Measurements from ENCODE around the gene ACTRT3.

Gene ACTRT3

GRCh38 chr3:169790219-169790618 lies 20.9 kb upstream of the ACTRT3 start:
- H3K27me3 ChIP-seq (ENCODE audit: low read depth), result no peaks in the 10 kb centered on the region
- in situ Hi-C loops (cut with MboI; ENCODE audit: low sequenced_read_pairs), result no loop called here
- no peaks in the 10 kb centered on the region for H3K4me1 ChIP-seq
- peaks cover 43% of the 10 kb centered on the region for H3K36me3 ChIP-seq (replicated peaks)
- no peak for DNase-seq (ENCODE audit: low spot score in 2 of 2)
- no peaks in the 10 kb centered on the region for H3K9me3 ChIP-seq
- no peak overlapping the region for H3K4me3 ChIP-seq

GRCh38 chr3:169787791-169788190 lies 18.4 kb upstream of the ACTRT3 start:
- in situ Hi-C loops (cut with MboI; ENCODE audit: low sequenced_read_pairs), result no loop called here
- H3K9me3 ChIP-seq, result no peaks in the 10 kb centered on the region
- no peaks in the 10 kb centered on the region for H3K4me1 ChIP-seq
- H3K27me3 ChIP-seq (ENCODE audit: low read depth), result no peaks in the 10 kb centered on the region
- H3K36me3 ChIP-seq (replicated peaks), result peaks cover 57% of the 10 kb centered on the region
- DNase-seq (ENCODE audit: low spot score in 2 of 2), result no peak
- H3K4me3 ChIP-seq, result no peak overlapping the region

GRCh38 chr3:169787120-169787519 lies 17.8 kb upstream of the ACTRT3 start:
- H3K36me3 ChIP-seq (replicated peaks), result peaks cover 63% of the 10 kb centered on the region
- in situ Hi-C loops (cut with MboI; ENCODE audit: low sequenced_read_pairs), result no loop called here

GRCh38 chr3:169781209-169781855 lies 12.0 kb upstream of the ACTRT3 start:
- Histone ChIP-seq H3K27me3 (ENCODE audit: low read depth) (no peaks in the 10 kb centered on the region), H3K4me1 (peaks cover under 1% of the 10 kb centered on the region; the same call in 1 of the 2 replicates), H3K9me3 (no peaks in the 10 kb centered on the region), H3K4me3 (no peak overlapping the region), H3K36me3 (replicated peaks) (peaks cover 78% of the 10 kb centered on the region)
- in situ Hi-C loops (cut with MboI; ENCODE audit: low sequenced_read_pairs), result no loop called here
- DNase-seq (ENCODE audit: low spot score in 2 of 2), result no peak

More at GRCh38 chr3:169787120-169787519, 17.8 kb upstream of the ACTRT3 start:
- Histone ChIP-seq H3K27me3 (ENCODE audit: low read depth) (no peaks in the 10 kb centered on the region), H3K4me3 (no peak overlapping the region), H3K4me1 (no peaks in the 10 kb centered on the region), H3K9me3 (no peaks in the 10 kb centered on the region)
- no peak for DNase-seq (ENCODE audit: low spot score in 2 of 2)

- Histone ChIP-seq H3K36me3 (replicated peaks) (peaks cover 78% of the 10 kb centered on the region), H3K4me1 (peaks cover 7% of the 10 kb centered on the region; the same call in 1 of the 2 replicates), H3K4me3 (no peak overlapping the region), H3K27me3 (ENCODE audit: low read depth) (no peaks in the 10 kb centered on the region), H3K9me3 (no peaks in the 10 kb centered on the region)
- in situ Hi-C loops (cut with MboI; ENCODE audit: low sequenced_read_pairs), result no loop called here
- DNase-seq (ENCODE audit: low spot score in 2 of 2), result no peak
Observed at GRCh38 chr3:169780742-169781141, 11.4 kb upstream of the ACTRT3 start.

- H3K4me1 ChIP-seq, result peaks cover 21% of the 10 kb centered on the region
- peaks cover 73% of the 10 kb centered on the region for H3K36me3 ChIP-seq (replicated peaks)
- no peaks in the 10 kb centered on the region for H3K9me3 ChIP-seq
- in situ Hi-C loops (cut with MboI; ENCODE audit: low sequenced_read_pairs), result no loop called here
- DNase-seq (ENCODE audit: low spot score in 2 of 2), result no peak
- no peak overlapping the region for H3K4me3 ChIP-seq
- no peaks in the 10 kb centered on the region for H3K27me3 ChIP-seq (ENCODE audit: low read depth)
Observed at GRCh38 chr3:169777822-169778221, 8.5 kb upstream of the ACTRT3 start.

- H3K36me3 ChIP-seq (replicated peaks), result peaks cover 43% of the 10 kb centered on the region
- H3K4me3 ChIP-seq, result peak overlapping the region; percentile 93
- peaks cover 21% of the 10 kb centered on the region for H3K4me1 ChIP-seq
- peak in 1 of 2 experiments; percentile 14 for DNase-seq (ENCODE audit: low spot score in 2 of 2)
- no peaks in the 10 kb centered on the region for H3K9me3 ChIP-seq
- no peaks in the 10 kb centered on the region for H3K27me3 ChIP-seq (ENCODE audit: low read depth)
- in situ Hi-C loops (cut with MboI; ENCODE audit: low sequenced_read_pairs), result no loop called here
Observed at GRCh38 chr3:169774186-169774585, 4.8 kb upstream of the ACTRT3 start.

GRCh38 chr3:169772897-169773816 lies 3.8 kb upstream of the ACTRT3 start, which contains the start of gene MYNN:
Gene MYNN, plus strand, starts transcription at chr3:169773396. Its CDS starts 900 bp downstream, at chr3:169774296.
- in situ Hi-C loops (cut with MboI; ENCODE audit: low sequenced_read_pairs), result no loop called here
- Histone ChIP-seq H3K36me3 (replicated peaks) (peaks cover 34% of the 10 kb centered on the region), H3K4me3 (peak within 1 kb of the TSS; percentile 93)

GRCh38 chr3:169772305-169772896 lies 3.0 kb upstream of the ACTRT3 start:
- Histone ChIP-seq H3K9me3 (no peaks in the 10 kb centered on the region), H3K4me3 (peak overlapping the region; percentile 93), H3K27me3 (ENCODE audit: low read depth) (no peaks in the 10 kb centered on the region), H3K36me3 (replicated peaks) (peaks cover 27% of the 10 kb centered on the region), H3K4me1 (peaks cover 21% of the 10 kb centered on the region)
- DNase-seq (ENCODE audit: low spot score in 2 of 2), result peak; percentile 75 to 79
- in situ Hi-C loops (cut with MboI; ENCODE audit: low sequenced_read_pairs), result no loop called here

More at GRCh38 chr3:169772897-169773816, 3.8 kb upstream of the ACTRT3 start, which contains the start of gene MYNN:
- H3K9me3 ChIP-seq, result no peaks in the 10 kb centered on the region
- H3K4me1 ChIP-seq, result peaks cover 21% of the 10 kb centered on the region
- peak; percentile 83 to 93 for DNase-seq (ENCODE audit: low spot score in 2 of 2)
- H3K27me3 ChIP-seq (ENCODE audit: low read depth), result no peaks in the 10 kb centered on the region

- no peaks in the 10 kb centered on the region for H3K27me3 ChIP-seq (ENCODE audit: low read depth)
- peaks cover 20% of the 10 kb centered on the region for H3K36me3 ChIP-seq (replicated peaks)
- no peaks in the 10 kb centered on the region for H3K9me3 ChIP-seq
- peaks cover 21% of the 10 kb centered on the region for H3K4me1 ChIP-seq
- peak; percentile 81 to 89 for DNase-seq (ENCODE audit: low spot score in 2 of 2)
- H3K4me3 ChIP-seq, result peak overlapping the region; percentile 93
- in situ Hi-C loops (cut with MboI; ENCODE audit: low sequenced_read_pairs), result no loop called here
Observed at GRCh38 chr3:169771497-169772304, 2.3 kb upstream of the ACTRT3 start.

- Histone ChIP-seq H3K9me3 (peaks cover 12% of the 10 kb centered on the region; the same call in 1 of the 2 replicates), H3K4me3 (peak within 1 kb of the TSS; percentile 51), H3K27me3 (ENCODE audit: low read depth) (no peaks in the 10 kb centered on the region), H3K36me3 (replicated peaks) (no peaks in the 10 kb centered on the region), H3K4me1 (no peaks in the 10 kb centered on the region; the same call in none of the 2 replicates)
- in situ Hi-C loops (cut with MboI; ENCODE audit: low sequenced_read_pairs), result no loop called here
- DNase-seq (ENCODE audit: low spot score in 2 of 2), result peak; percentile 79 to 92
Observed at GRCh38 chr3:169764882-169765612, 4.3 kb downstream of the ACTRT3 start, which contains the start of gene TERC. Gene TERC, minus strand, starts transcription at chr3:169765060.

- peaks cover 12% of the 10 kb centered on the region; the same call in 1 of the 2 replicates for H3K9me3 ChIP-seq
- in situ Hi-C loops (cut with MboI; ENCODE audit: low sequenced_read_pairs), result no loop called here
Observed at GRCh38 chr3:169764312-169764881, 5.0 kb downstream of the ACTRT3 start.

More at GRCh38 chr3:169764312-169764881, 5.0 kb downstream of the ACTRT3 start:
- Histone ChIP-seq H3K4me1 (no peaks in the 10 kb centered on the region; the same call in none of the 2 replicates), H3K4me3 (peak overlapping the region; percentile 51), H3K36me3 (replicated peaks) (no peaks in the 10 kb centered on the region), H3K27me3 (ENCODE audit: low read depth) (no peaks in the 10 kb centered on the region)
- DNase-seq (ENCODE audit: low spot score in 2 of 2), result peak in 1 of 2 experiments; percentile 45

All from HAP-1 (cell line).